Measurements from ENCODE around the gene ZNF585A.
"Not testable (repeated sequence)": the region's sequence is repeated elsewhere in the genome, so short reads cannot be mapped to it uniquely, and the experiment has no call there.

- TF ChIP-seq CTCF, POLR2A, POLR2AphosphoS5 (IDR thresholded peaks at IDR 0.05): not testable (repeated sequence)
These were observed 22.8 kb upstream of the ZNF585A start for GRCh38 chr19:37195248-37195647.

All from breast epithelium (tissue), 3 donors.